GM18951 (cell line): ENCODE data around the gene CSNK1A1.
"Not testable (repeated sequence)": the region's sequence is repeated elsewhere in the genome, so short reads cannot be mapped to it uniquely, and the experiment has no call there.

Experiments used
- POLR2A ChIP-seq: IDR thresholded peaks from 4 replicates; pipeline ENCODE4 v1.6.1; 2011; ENCODE audit warnings: mild to moderate bottlenecking; ENCODE audit not compliant: insufficient read length, insufficient read depth; ENCODE audit errors: extremely low read depth
- in situ Hi-C: fragments of 300-500 bp; cut with MboI; formaldehyde crosslinking; loops from one replicate; pipeline ENCODE4 v1.12.0; 2022; ENCODE audit warnings: low sequenced_read_pairs, mixed read lengths, inconsistent platforms; ENCODE audit not compliant: unreplicated experiment

CSNK1A1 gene

GRCh38 chr5:149551227-149552037 is at the start of gene CSNK1A1:
Gene CSNK1A1, minus strand, starts transcription at chr5:149551439. Its CDS starts 475 bp downstream, at chr5:149550964.
- TF ChIP-seq POLR2A, result peak; percentile 97
- in situ Hi-C loops, result loop anchor here (25.0 kb wide), 1 partner anchor 189 kb away; the partner anchor contains the start of gene PCYOX1L

- in situ Hi-C loops, result no loop called here
- TF ChIP-seq POLR2A, result no peak
Observed at GRCh38 chr5:149600932-149601331, 49.7 kb upstream of the CSNK1A1 start.

- TF ChIP-seq POLR2A, result no peak
- in situ Hi-C loops, result no loop called here
Observed at GRCh38 chr5:149599375-149599774, 48.1 kb upstream of the CSNK1A1 start.

GRCh38 chr5:149598966-149599365 is 47.7 kb upstream of the CSNK1A1 start:
- in situ Hi-C loops, result no loop called here
- TF ChIP-seq POLR2A, result no peak

- in situ Hi-C loops, result not testable (repeated sequence)
Observed at GRCh38 chr5:149598234-149598633, 47.0 kb upstream of the CSNK1A1 start.

GRCh38 chr5:149597618-149598017 is 46.4 kb upstream of the CSNK1A1 start:
- in situ Hi-C loops, result no loop called here

GRCh38 chr5:149596712-149597111 is 45.5 kb upstream of the CSNK1A1 start:
- in situ Hi-C loops, result no loop called here
- no peak for TF ChIP-seq POLR2A

More at GRCh38 chr5:149597618-149598017, 46.4 kb upstream of the CSNK1A1 start:
- no peak for TF ChIP-seq POLR2A

GRCh38 chr5:149595105-149595504 is 43.9 kb upstream of the CSNK1A1 start:
- in situ Hi-C loops, result not testable (repeated sequence)

GRCh38 chr5:149594206-149594895 is 43.1 kb upstream of the CSNK1A1 start:
- no peak for TF ChIP-seq POLR2A
- in situ Hi-C loops, result no loop called here

- no peak for TF ChIP-seq POLR2A
- in situ Hi-C loops, result no loop called here
Observed at GRCh38 chr5:149593370-149593769, 42.1 kb upstream of the CSNK1A1 start.

- no peak for TF ChIP-seq POLR2A
- in situ Hi-C loops, result no loop called here
Observed at GRCh38 chr5:149588936-149589335, 37.7 kb upstream of the CSNK1A1 start.

- TF ChIP-seq POLR2A, result no peak
- in situ Hi-C loops, result no loop called here
Observed at GRCh38 chr5:149586708-149587318, 35.6 kb upstream of the CSNK1A1 start.

GRCh38 chr5:149585910-149586309 is 34.7 kb upstream of the CSNK1A1 start:
- in situ Hi-C loops, result no loop called here

More at GRCh38 chr5:149585910-149586309, 34.7 kb upstream of the CSNK1A1 start:
- TF ChIP-seq POLR2A, result no peak
